ENCODE results near the gene TRIM63. TPM values are rescaled to one million over a fixed set of nuclear protein-coding genes. Genes with fewer than 3 reads are reported as not detected.

The TRIM63 gene
- total RNA-seq, 2 donors from 2014 or later, result not detected

DNA sequence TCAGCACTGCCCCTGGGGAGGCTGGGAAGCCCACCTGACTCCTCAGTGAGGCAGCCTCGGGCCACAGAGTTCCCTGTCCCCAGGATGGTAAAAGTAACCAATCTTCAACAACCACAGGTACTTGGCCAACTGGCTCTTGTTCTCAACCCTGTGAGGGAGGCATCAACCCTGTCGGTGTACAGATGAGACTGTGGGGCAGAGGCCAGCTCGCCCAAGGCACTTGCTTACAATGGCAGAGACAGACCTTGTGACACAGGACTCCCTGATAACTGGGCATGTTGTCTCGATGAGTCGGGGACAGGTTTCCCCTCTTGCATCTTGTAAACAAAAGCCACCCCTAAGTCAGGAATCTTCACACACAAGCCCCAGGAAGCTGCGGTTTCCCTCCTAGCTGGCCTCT, 29.5 kb downstream of the TRIM63 start:
- intact Hi-C loops (cut with DNase I), result no loop called here
- no peaks in the 10 kb centered on the region for H3K27me3 ChIP-seq
- H3K4me1 ChIP-seq, result peaks cover 86% of the 10 kb centered on the region
- no peaks in the 10 kb centered on the region for H3K9me3 ChIP-seq
- no peak overlapping the region for H3K4me3 ChIP-seq
- DNase-seq (peak in 2 of 4 donors; percentile 28 to 50), ATAC-seq (no peak)
- H3K36me3 ChIP-seq (replicated peaks in 1 of 2; ENCODE audit: insufficient read depth in 1 of 2, low read depth in 2 of 2), result peaks cover 0 to 2% of the 10 kb centered on the region in 2 donors
- TF ChIP-seq, protein P1, sequence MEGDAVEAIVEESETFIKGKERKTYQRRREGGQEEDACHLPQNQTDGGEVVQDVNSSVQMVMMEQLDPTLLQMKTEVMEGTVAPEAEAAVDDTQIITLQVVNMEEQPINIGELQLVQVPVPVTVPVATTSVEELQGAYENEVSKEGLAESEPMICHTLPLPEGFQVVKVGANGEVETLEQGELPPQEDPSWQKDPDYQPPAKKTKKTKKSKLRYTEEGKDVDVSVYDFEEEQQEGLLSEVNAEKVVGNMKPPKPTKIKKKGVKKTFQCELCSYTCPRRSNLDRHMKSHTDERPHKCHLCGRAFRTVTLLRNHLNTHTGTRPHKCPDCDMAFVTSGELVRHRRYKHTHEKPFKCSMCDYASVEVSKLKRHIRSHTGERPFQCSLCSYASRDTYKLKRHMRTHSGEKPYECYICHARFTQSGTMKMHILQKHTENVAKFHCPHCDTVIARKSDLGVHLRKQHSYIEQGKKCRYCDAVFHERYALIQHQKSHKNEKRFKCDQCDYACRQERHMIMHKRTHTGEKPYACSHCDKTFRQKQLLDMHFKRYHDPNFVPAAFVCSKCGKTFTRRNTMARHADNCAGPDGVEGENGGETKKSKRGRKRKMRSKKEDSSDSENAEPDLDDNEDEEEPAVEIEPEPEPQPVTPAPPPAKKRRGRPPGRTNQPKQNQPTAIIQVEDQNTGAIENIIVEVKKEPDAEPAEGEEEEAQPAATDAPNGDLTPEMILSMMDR (IDR thresholded peaks at IDR 0.05), result no peak
- TF ChIP-seq POLR2A (IDR thresholded peaks at IDR 0.05), result no peak
- 49 to 62% methylated on average over 5 to 6 of the region's 6 CpGs for WGBS, 2 donors
- peak overlapping the region; percentile 93 to 99 (median 94) for H3K27ac ChIP-seq

DNA sequence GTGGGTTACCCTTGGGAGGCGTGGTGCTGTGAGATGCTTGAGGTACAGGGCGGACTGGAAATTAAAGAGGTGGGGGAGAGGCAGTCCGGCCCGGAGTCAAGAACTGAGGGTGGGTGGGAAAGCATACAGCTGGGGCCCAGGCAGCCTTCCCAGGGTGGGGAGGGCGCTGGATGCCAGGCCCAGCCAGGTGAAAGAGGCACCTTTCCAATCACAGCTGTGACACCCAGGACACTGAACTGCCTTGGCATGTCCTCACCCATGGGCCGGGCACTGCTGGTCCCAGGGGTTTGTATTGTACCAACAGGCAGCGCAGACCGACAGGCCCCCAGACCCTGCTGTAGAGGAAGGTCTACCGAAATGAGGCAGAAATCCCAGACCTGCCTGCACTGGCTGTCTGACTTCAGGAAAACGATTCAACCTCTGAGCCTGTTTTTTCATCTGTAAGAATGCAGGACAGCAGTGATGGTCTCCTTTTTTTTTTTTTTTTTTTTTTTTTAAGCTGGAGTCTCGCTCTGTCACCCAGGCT, 30.6 kb downstream of the TRIM63 start:
- DNase-seq, result peak in 1 of 4 donors; percentile 97
- WGBS, 2 donors, result 27 to 30% methylated on average over 10 to 11 of the region's 11 CpGs
- intact Hi-C loops (cut with DNase I), result no loop called here
- Histone ChIP-seq H3K36me3 (replicated peaks in 1 of 2; ENCODE audit: insufficient read depth in 1 of 2, low read depth in 2 of 2) (no peaks in the 10 kb centered on the region), H3K27ac (peak overlapping the region; percentile 91 to 99 (median 94)), H3K4me1 (peaks cover 76% of the 10 kb centered on the region), H3K27me3 (no peaks in the 10 kb centered on the region), H3K9me3 (no peaks in the 10 kb centered on the region), H3K4me3 (no peak overlapping the region)
- no peak for TF ChIP-seq POLR2A (IDR thresholded peaks at IDR 0.05)
- TF ChIP-seq, protein P1 (IDR thresholded peaks at IDR 0.05), result no peak
- no peak for ATAC-seq

DNA sequence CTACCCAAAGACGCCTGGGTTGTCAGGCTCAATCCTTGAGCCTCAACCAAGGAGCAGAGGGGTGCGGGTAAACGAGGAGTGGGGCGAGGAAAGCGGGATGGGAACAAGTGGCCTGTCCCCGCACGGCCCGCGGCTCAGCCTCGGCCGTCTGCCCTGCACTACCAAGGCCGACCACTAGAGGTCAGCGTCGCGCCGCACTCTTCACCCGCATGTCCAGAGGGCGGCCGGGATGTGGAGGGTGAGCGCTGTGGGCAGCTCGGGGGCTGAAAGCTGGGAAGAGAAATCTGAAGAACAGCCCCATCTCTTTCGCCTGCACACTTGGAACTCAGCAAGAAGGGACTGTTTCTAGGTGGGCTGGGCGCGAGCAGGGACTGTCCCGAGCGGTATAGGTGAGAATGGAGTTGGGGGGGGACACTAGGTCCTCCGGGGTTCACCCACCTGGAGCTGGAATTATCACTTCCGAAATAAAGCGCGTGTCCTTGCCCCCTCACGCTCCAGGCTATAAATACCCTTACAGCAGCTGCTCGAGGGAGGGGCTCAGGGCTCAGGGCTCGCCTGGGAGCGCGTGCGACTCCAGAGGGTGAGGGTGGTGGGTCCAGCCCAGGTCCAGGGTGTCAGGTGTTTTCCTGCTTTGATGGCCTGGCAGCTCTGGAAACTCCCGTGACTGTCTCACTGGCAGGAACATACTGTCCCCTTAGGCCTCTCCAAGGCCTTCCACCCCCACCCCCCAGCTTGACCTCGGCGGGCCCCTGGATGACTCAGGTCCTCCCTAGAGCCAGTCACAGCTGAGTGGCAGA, 31.3 kb downstream of the TRIM63 start:
- intact Hi-C loops (cut with DNase I), result no loop called here
- 2 to 7% methylated on average over 11 to 39 of the region's 39 CpGs for WGBS, 2 donors

DNA sequence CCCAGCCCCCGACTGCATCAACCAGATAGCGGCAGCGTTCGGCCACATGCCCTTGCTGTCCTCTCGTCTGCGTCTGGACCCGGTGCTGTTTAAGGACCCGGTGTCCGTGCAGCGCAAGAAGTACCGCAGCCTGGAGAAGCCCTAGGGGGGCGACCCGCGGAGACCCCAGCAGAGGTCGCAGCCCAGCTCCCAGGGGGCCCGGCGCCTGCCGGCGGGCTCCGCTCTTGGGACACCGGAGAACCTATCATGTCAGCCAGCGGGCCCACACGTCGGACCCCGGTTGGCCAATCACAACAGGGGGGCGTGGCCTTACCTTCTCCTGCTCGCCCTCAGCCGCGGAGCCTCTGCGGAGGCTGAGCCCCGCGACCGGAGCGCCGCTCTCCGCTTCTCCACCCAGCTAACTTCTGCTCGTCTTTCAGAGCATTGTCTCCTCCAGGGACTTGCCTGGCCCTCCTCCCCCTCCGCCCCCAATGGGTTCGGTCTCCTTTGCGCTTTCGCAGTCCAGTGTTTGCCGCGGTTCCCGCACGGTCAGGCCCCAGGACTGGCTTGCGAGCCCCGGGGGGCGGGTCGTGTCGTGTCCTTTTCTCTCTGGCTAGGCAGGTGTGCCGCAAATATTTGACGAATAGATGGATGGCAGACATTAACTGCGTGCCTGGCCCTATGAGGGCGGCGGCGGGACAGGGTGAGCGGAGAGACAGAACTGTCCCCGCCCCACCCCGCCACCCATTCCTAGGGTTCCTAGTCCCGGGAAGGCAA, 32.0 kb downstream of the TRIM63 start:
- H3K4me1 ChIP-seq, result peaks cover 62% of the 10 kb centered on the region
- H3K36me3 ChIP-seq (replicated peaks in 1 of 2; ENCODE audit: insufficient read depth in 1 of 2, low read depth in 2 of 2), result no peaks in the 10 kb centered on the region
- H3K4me3 ChIP-seq, result peak overlapping the region; percentile 19 to 25
- peak; percentile 69 for ATAC-seq
- no peaks in the 10 kb centered on the region for H3K27me3 ChIP-seq
- H3K9me3 ChIP-seq, result no peaks in the 10 kb centered on the region
- TF ChIP-seq, protein P1 (IDR thresholded peaks at IDR 0.05), result peak in 2 of 7 experiments; percentile 13 to 36
- TF ChIP-seq POLR2A (IDR thresholded peaks at IDR 0.05), result peak; percentile 99
- intact Hi-C loops (cut with DNase I), result no loop called here
- peak; percentile 96 to 99 (median 98) for DNase-seq
- peak overlapping the region; percentile 93 to 99 (median 96) for H3K27ac ChIP-seq
- 0 to 1% methylated on average over 24 to 50 of the region's 60 CpGs for WGBS, 2 donors

More for the DNA sequence above, 31.3 kb downstream of the TRIM63 start:
- TF ChIP-seq, protein P1 (IDR thresholded peaks at IDR 0.05), result peak; percentile 99 to 100 (median 99)
- peak; percentile 65 to 78 (median 72) for TF ChIP-seq POLR2A (IDR thresholded peaks at IDR 0.05)
- peak; percentile 92 to 98 (median 98) for DNase-seq
- Histone ChIP-seq H3K36me3 (replicated peaks in 1 of 2; ENCODE audit: insufficient read depth in 1 of 2, low read depth in 2 of 2) (no peaks in the 10 kb centered on the region), H3K4me1 (peaks cover 69% of the 10 kb centered on the region), H3K9me3 (no peaks in the 10 kb centered on the region), H3K4me3 (peak overlapping the region; percentile 19 to 25), H3K27me3 (no peaks in the 10 kb centered on the region), H3K27ac (peak overlapping the region; percentile 93 to 99 (median 96))
- ATAC-seq, result peak; percentile 78

Data from body of pancreas (tissue), 4 donors.